WI38 (cell line): ENCODE results near the gene PARD3.
"Not testable (repeated sequence)": the region's sequence is repeated elsewhere in the genome, so short reads cannot be mapped to it uniquely, and the experiment has no call there.

Experiments used
- H3K4me3 ChIP-seq: 2 replicates; pipeline ENCODE4 v1.5.1; 2011; ENCODE audit warnings: low read depth, mild to moderate bottlenecking, control low read depth, low read length
- TF ChIP-seq, protein P1 (sequence below): IDR thresholded peaks from 2 replicates; pipeline ENCODE4 v1.5.1; 2012; ENCODE audit warnings: low read depth, mild to moderate bottlenecking, control low read depth, low read length

Gene PARD3

DNA sequence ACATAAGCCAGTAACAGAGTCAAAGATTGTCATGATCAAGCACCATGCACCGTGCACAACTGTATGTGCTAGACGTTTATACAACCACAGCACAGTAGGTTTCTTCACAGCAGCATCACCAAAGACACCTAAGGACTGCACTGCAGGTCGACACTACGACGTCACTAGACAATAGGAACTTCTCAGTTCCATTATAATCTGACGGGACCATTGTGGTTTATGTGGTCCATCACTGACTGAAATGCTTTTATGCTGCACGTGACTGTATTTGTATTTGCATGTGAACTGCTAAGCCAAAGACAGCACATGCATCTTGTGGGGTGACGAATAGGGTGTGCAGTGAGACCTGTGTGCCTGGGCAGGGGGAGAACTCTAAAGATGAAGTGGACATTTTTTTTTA, 164.9 kb downstream of the PARD3 start:
- TF ChIP-seq, protein P1, sequence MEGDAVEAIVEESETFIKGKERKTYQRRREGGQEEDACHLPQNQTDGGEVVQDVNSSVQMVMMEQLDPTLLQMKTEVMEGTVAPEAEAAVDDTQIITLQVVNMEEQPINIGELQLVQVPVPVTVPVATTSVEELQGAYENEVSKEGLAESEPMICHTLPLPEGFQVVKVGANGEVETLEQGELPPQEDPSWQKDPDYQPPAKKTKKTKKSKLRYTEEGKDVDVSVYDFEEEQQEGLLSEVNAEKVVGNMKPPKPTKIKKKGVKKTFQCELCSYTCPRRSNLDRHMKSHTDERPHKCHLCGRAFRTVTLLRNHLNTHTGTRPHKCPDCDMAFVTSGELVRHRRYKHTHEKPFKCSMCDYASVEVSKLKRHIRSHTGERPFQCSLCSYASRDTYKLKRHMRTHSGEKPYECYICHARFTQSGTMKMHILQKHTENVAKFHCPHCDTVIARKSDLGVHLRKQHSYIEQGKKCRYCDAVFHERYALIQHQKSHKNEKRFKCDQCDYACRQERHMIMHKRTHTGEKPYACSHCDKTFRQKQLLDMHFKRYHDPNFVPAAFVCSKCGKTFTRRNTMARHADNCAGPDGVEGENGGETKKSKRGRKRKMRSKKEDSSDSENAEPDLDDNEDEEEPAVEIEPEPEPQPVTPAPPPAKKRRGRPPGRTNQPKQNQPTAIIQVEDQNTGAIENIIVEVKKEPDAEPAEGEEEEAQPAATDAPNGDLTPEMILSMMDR, result no peak
- no peak overlapping the region for H3K4me3 ChIP-seq

DNA sequence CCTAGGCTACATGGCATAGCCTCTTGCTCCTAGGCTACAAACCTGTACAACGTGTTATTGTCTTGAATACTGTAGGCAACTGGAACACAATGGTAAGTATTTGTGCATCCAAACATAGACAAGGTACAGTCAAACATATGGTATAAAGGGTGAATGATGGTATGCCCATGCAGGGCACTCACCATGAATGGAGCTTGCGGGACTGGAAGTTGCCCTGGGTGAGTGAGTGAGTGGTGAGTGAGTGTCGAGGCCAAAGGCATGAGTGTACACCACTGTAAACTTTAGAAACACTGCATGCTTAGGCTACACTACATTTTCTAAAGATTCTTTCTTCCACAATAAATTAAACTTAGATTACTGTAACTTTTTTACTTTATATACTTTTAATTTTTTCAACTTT, 165.7 kb downstream of the PARD3 start:
- H3K4me3 ChIP-seq, result no peak overlapping the region
- TF ChIP-seq, protein P1, result no peak

DNA sequence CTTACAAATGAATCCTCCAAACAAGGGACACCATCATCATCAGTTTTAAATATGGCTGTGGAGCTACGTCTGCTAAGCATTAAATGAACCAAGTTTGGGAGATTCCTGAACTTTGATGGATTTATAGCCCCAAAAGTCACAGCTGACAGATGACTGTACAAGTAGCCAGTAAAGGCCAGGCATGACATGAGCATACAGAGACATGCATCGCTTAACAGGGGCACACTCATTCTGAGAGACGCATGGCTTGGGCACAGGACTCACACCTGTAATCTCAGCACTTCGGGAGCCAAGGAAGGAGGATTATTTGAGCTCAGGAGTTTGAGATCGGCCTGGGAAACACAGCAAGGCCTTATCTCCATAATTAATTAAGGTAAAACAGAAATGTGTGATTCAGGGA, 166.2 kb downstream of the PARD3 start:
- TF ChIP-seq, protein P1, result no peak
- H3K4me3 ChIP-seq, result no peak overlapping the region

DNA sequence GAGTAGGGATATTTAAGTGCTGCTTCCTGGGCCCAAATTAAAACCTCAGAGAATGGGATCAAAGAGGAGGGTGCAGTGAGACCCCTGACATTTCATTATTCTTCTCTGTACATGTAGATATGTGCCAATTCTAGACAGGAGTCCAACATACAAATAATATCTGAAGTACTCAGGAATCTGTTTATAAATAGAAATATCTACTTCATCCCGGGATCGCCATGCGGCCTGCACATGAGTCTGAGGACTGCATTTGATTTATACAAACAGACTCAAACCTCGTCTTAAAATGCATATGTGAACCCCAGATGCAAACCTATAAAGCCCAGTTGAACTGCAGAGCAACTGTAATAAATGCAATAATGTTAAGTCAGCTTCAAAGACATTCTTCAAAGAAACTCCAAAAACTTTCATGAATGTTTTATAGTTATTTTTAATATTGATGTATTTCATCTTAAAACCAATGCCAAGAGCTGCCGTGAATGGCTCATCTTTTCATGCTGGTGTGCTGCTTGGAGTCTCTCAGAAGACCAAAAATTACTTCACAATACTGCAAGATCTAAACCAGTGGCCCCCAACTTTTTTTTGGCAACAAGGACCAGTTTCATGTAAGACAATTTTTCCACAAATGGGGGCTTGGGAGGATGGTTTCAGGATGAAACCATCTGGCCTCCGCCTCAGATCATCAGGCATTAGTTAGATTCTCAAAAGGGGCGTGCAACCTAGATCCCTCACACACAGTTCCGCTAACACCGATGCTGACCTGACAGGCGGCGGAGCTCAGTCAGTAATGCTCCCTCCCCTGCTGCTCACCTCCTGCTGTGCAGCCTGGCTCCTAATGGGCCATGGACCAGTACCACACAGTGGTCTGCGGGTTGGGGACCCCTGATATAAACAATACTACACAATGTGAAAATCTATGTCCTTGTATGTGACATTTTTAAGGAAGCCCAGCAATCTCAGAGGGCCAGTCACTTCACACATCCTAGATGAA, 166.9 kb downstream of the PARD3 start:
- TF ChIP-seq, protein P1, result no peak
- H3K4me3 ChIP-seq, result no peak overlapping the region

DNA sequence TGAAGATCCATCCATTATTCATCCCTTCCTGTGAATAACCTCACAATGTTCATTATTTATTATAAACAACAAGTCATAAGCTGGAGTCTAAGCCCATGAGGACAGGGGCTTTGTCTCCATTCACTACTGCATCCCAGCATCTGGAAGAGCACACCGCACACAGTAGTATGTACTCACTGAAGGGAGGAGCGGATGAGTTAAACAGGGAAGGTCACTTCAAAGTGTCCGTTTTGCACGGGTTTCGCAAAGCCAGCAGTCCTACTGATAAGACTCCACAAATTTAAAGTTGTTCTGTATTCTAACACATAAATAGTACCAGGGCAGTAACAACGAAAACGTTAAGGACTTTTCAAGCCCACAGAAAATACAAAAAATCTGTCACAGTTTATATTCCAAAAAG, 167.9 kb downstream of the PARD3 start:
- no peak overlapping the region for H3K4me3 ChIP-seq
- TF ChIP-seq, protein P1, result no peak

DNA sequence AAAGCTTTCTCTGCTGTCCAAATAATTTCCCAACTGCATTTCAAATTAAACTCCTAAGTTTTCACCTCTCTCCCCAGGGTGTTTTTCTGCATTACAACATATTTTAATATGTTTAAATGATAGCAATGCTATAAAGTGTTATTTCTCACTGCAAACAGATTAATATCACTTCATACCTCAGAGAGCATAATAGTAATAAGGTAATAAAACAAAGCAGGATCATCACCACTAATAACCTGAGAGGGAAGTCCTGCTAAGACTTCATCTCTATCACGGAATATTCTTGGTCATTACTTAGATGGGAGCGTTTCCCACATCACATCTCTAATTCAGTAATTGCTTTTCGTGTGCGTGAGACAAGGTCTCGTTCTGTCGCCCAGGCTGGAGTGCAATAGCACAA, 168.8 kb downstream of the PARD3 start:
- TF ChIP-seq, protein P1, result no peak

DNA sequence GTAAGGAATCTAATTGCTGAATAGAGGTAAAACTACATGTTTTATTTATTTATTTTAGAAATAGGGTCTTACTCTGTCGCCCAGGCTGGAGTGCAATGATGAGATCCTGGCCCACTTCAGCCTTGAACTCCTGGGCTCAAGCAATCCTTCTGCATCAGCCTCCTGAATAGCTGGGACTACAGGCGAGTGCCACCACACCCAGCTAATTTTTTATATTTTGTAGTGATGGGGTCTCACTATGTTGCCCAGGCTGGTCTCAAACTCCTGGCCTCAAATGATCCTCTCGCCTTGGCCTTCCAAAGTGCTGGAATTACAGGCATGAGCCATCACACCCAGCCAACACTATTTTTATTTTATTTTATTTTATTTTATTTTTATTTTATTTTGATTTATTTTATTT, 170.3 kb downstream of the PARD3 start:
- not testable (repeated sequence) for H3K4me3 ChIP-seq

More for the DNA sequence above, 168.8 kb downstream of the PARD3 start:
- no peak overlapping the region for H3K4me3 ChIP-seq

DNA sequence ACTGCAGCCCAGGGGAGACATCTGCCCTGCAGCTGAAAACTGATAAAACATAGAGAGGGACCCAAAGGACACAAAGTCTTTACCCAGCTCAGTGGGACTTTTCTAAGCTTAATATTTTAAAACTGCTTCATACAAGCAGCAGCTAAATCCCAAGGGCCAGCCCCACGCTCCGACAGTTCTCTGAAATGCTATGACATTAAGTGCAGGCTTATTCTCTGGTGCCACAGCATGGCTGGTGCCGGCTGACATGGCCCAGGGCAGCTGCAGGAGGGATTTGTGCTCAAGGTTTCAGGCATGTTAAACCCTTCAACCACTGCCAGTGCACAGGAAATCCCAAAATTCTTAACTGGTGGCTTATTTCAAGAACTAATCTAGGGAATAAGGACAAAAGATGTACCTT, 170.9 kb downstream of the PARD3 start:
- TF ChIP-seq, protein P1, result no peak
- H3K4me3 ChIP-seq, result no peak overlapping the region
